Measurements from ENCODE around the gene C9orf153. TPM values are rescaled to one million over a fixed set of nuclear protein-coding genes. Genes with fewer than 3 reads are reported as not detected.

C9orf153 gene
- total RNA-seq, 1 experiment from 2014 or later = not detected

DNA sequence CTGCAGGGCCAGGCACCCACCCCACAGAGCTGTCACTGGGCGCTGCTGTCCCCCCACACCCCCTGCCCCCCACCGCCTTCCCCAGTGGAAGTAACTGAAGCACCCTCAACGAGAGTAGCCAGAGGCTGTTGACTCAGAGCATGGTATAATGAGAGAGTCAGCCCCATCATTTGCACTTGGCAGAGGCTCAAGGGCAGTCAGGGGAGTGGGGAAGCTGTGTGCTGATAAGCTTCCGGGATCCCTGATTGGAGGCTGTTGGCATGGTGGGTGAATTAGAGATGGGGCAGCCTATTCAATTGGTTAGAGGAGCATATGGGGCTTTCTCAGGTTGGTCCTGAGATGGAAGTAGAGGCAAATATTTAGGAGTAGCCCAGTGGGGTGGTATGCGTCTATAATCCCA lies 83.0 kb downstream of the C9orf153 start:
- no peak overlapping the region for H3K27ac ChIP-seq (ENCODE audit: low read depth, low read length)
- no peak overlapping the region for H3K9ac ChIP-seq (ENCODE audit: low read length)
- H3K79me2 ChIP-seq (ENCODE audit: insufficient read depth, low read length) = no peaks in the 10 kb centered on the region
- intact Hi-C loops (cut with micrococcal nuclease) = no loop called here
- no peak for DNase-seq (ENCODE audit: low read depth, low spot score)
- H3K4me1 ChIP-seq (ENCODE audit: control insufficient read depth in 1 of 2, insufficient read depth in 2 of 2, low read length in 2 of 2) = no peaks in the 10 kb centered on the region
- H3K4me3 ChIP-seq (replicated peaks in 1 of 2; ENCODE audit: low read depth in 1 of 2, low read length in 2 of 2) = no peak overlapping the region
- H3K36me3 ChIP-seq (ENCODE audit: control insufficient read depth in 1 of 2, insufficient read depth in 2 of 2, low read length in 2 of 2) = no peaks in the 10 kb centered on the region
- ATAC-seq = no peak
- H3K4me2 ChIP-seq (ENCODE audit: low read length) = no peak overlapping the region
- H3K9me3 ChIP-seq (ENCODE audit: control insufficient read depth in 1 of 2, insufficient read depth in 1 of 2, low read depth in 1 of 2, low read length in 2 of 2) = no peaks in the 10 kb centered on the region
- H3K27me3 ChIP-seq (ENCODE audit: insufficient read depth, low read length) = no peaks in the 10 kb centered on the region
- H2AFZ ChIP-seq (ENCODE audit: low read depth, low read length, poor library complexity, severe bottlenecking) = no peak overlapping the region
- BruUV-seq (replicated peaks) = no TSS peak
- H4K20me1 ChIP-seq (ENCODE audit: insufficient read depth) = no peaks in the 10 kb centered on the region
- CTCF ChIA-PET = no interaction called here
- RAD21 ChIA-PET (ENCODE audit: low non-redundant PET in 1 of 2, low total read pairs in 2 of 2, uncharacterized antibody in 2 of 2, unreplicated experiment in 2 of 2) = interaction anchor here in 1 of 2 experiments (0.7 kb wide), 1 partner anchor 43 kb away, joined by 6 read pairs; no protein-coding TSS in a partner anchor
- POLR2A ChIA-PET = no interaction called here
- TF ChIP-seq SP1 (IDR thresholded peaks at IDR 0.05; ENCODE audit: low read depth) = no peak
- TF ChIP-seq, protein P1, sequence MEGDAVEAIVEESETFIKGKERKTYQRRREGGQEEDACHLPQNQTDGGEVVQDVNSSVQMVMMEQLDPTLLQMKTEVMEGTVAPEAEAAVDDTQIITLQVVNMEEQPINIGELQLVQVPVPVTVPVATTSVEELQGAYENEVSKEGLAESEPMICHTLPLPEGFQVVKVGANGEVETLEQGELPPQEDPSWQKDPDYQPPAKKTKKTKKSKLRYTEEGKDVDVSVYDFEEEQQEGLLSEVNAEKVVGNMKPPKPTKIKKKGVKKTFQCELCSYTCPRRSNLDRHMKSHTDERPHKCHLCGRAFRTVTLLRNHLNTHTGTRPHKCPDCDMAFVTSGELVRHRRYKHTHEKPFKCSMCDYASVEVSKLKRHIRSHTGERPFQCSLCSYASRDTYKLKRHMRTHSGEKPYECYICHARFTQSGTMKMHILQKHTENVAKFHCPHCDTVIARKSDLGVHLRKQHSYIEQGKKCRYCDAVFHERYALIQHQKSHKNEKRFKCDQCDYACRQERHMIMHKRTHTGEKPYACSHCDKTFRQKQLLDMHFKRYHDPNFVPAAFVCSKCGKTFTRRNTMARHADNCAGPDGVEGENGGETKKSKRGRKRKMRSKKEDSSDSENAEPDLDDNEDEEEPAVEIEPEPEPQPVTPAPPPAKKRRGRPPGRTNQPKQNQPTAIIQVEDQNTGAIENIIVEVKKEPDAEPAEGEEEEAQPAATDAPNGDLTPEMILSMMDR (IDR thresholded peaks at IDR 0.05 in 2 of 3, conservative IDR thresholded peaks at IDR 0.05 in 1 of 3; ENCODE audit: borderline replicate concordance in 1 of 3, insufficient read depth in 1 of 3, low read depth in 2 of 3, low read length in 2 of 3) = no peak
- no peak for TF ChIP-seq JUND (IDR thresholded peaks at IDR 0.05)
- TF ChIP-seq EGR1 (IDR thresholded peaks at IDR 0.05; ENCODE audit: low read depth) = no peak
- TF ChIP-seq CBX3 (IDR thresholded peaks at IDR 0.05; ENCODE audit: low read depth) = no peak
- TF ChIP-seq POLR2A (IDR thresholded peaks at IDR 0.05; ENCODE audit: borderline replicate concordance, extremely low read depth, insufficient read depth, insufficient read length) = no peak
- no peak for TF ChIP-seq TCF7L2 (IDR thresholded peaks at IDR 0.05; ENCODE audit: borderline replicate concordance, extremely low read depth, insufficient read depth, insufficient read length)
- no peak for TF ChIP-seq YY1 (IDR thresholded peaks at IDR 0.05; ENCODE audit: extremely low read depth, insufficient replicate concordance, low read depth, low read length)
- no peak for TF ChIP-seq SRF (IDR thresholded peaks at IDR 0.05; ENCODE audit: low read depth)
- TF ChIP-seq POLR2AphosphoS5 (IDR thresholded peaks at IDR 0.05; ENCODE audit: low read depth, low read length) = no peak
- TF ChIP-seq ZFX (IDR thresholded peaks at IDR 0.05) = no peak
- TF ChIP-seq, protein P2, sequence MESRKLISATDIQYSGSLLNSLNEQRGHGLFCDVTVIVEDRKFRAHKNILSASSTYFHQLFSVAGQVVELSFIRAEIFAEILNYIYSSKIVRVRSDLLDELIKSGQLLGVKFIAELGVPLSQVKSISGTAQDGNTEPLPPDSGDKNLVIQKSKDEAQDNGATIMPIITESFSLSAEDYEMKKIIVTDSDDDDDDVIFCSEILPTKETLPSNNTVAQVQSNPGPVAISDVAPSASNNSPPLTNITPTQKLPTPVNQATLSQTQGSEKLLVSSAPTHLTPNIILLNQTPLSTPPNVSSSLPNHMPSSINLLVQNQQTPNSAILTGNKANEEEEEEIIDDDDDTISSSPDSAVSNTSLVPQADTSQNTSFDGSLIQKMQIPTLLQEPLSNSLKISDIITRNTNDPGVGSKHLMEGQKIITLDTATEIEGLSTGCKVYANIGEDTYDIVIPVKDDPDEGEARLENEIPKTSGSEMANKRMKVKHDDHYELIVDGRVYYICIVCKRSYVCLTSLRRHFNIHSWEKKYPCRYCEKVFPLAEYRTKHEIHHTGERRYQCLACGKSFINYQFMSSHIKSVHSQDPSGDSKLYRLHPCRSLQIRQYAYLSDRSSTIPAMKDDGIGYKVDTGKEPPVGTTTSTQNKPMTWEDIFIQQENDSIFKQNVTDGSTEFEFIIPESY (IDR thresholded peaks at IDR 0.05; ENCODE audit: extremely low read depth, insufficient replicate concordance, low read length) = no peak
- no peak for TF ChIP-seq ELF1 (IDR thresholded peaks at IDR 0.05; ENCODE audit: borderline replicate concordance, low read depth)
- TF ChIP-seq, protein P3, sequence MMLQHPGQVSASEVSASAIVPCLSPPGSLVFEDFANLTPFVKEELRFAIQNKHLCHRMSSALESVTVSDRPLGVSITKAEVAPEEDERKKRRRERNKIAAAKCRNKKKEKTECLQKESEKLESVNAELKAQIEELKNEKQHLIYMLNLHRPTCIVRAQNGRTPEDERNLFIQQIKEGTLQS (IDR thresholded peaks at IDR 0.05) = no peak
- no peak for TF ChIP-seq RAD21 (IDR thresholded peaks at IDR 0.05; ENCODE audit: low read depth)
- no peaks in the 10 kb centered on the region for H3K9me2 ChIP-seq (ENCODE audit: insufficient read depth)

Measured in HCT116 (cell line).